A549 (cell line): ENCODE data around the gene COBLL1. TPM values are rescaled to one million over a fixed set of nuclear protein-coding genes. Genes with fewer than 3 reads are reported as not detected.

Experiments used
- ATAC-seq, 2 experiments: fragments of 200-7000 bp in 1 of 2; fragments of >200 bp in 1 of 2; cut with Nextera tagmentation in 1 of 2; cut with Tn5 transposase in 1 of 2; 3 replicates each; pipeline versions ENCODE4 v1.8.0 to v1.9.1; 2018 to 2020; ENCODE audit warnings: mild to moderate bottlenecking in 1 of 2, moderate library complexity in 1 of 2
- CTCF ChIA-PET: fragments of 300-600 bp; sonication (Branson Sonifier 250); formaldehyde crosslinking; extraction: SDS; loops from one replicate; lab custom pipeline; 2021; ENCODE audit warnings: antibody characterized with exemption, inconsistent platforms; lab: Yijun Ruan, JAX
- POLR2A ChIA-PET: fragments of 350-600 bp; formaldehyde crosslinking; extraction: SDS; loops from one replicate; lab custom pipeline; 2021; ENCODE audit warnings: antibody characterized with exemption, inconsistent platforms; lab: Yijun Ruan, JAX
- DNase-seq, 2 experiments: peaks; one replicate each; pipeline versions ENCODE4 v3.0.0 to v3.0.0-alpha.2; 2011 to 2016; ENCODE audit warnings: low read depth in 1 of 2, low spot score in 1 of 2
- FAIRE-seq: peaks from 2 replicates; lab custom pipeline; 2011; peaks lifted over from hg19 to GRCh38; lab: Jason Lieb, UNC
- H3K27ac ChIP-seq, 2 experiments: fragments of >200 bp; sonication (Bioruptor Twin); formaldehyde crosslinking; 3 replicates each; pipeline ENCODE4 v1.5.1; 2016 to 2017
- H3K4me1 ChIP-seq: fragments of >200 bp; sonication (Bioruptor Twin); formaldehyde crosslinking; 3 replicates; pipeline ENCODE4 v1.6.1; 2016
- H3K4me2 ChIP-seq: fragments of >200 bp; sonication (Bioruptor Twin); formaldehyde crosslinking; 3 replicates; pipeline ENCODE4 v1.6.1; 2016
- H3K4me3 ChIP-seq: fragments of >200 bp; sonication (Bioruptor Twin); formaldehyde crosslinking; 3 replicates; pipeline ENCODE4 v1.5.1; 2016
- H3K9me3 ChIP-seq: fragments of >200 bp; sonication (Bioruptor Twin); formaldehyde crosslinking; 3 replicates; pipeline ENCODE4 v1.6.1; 2016
- ATOH8 ChIP-seq: fragments of 250-450 bp; sonication (Bioruptor Pico); IDR thresholded peaks from 2 replicates; pipeline ENCODE4 v1.5.0; 2020; ENCODE audit warnings: low read depth, mild to moderate bottlenecking, moderate library complexity
- CBX8 ChIP-seq: fragments of 200-600 bp; sonication (generic); IDR thresholded peaks from 2 replicates; pipeline ENCODE4 v1.6.1; 2016
- CHD4 ChIP-seq: fragments of 200-600 bp; sonication (generic); IDR thresholded peaks from 2 replicates; pipeline ENCODE4 v1.6.1; 2016; ENCODE audit warnings: antibody characterized with exemption, mild to moderate bottlenecking, borderline replicate concordance
- CTCF ChIP-seq: fragments of >200 bp; sonication (Bioruptor Twin); formaldehyde crosslinking; IDR thresholded peaks from 3 replicates; pipeline ENCODE4 v1.5.1; 2016
- EP300 ChIP-seq, 2 experiments: fragments of >200 bp; sonication (Bioruptor Twin); formaldehyde crosslinking; IDR thresholded peaks; 2 replicates in 1 of 2; 3 replicates in 1 of 2; pipeline ENCODE4 v1.6.1; 2016 to 2017
- HOXB13 ChIP-seq: fragments of 250-450 bp; sonication (Bioruptor Pico); IDR thresholded peaks from 2 replicates; pipeline ENCODE4 v1.5.0; 2020; ENCODE audit warnings: low read depth, mild to moderate bottlenecking, moderate library complexity
- JUN ChIP-seq, 2 experiments: fragments of >200 bp; sonication (Bioruptor Twin); formaldehyde crosslinking; IDR thresholded peaks; 2 replicates in 1 of 2; 3 replicates in 1 of 2; pipeline ENCODE4 v1.6.1; 2016 to 2017
- KDM5A ChIP-seq: fragments of 200-600 bp; sonication (generic); IDR thresholded peaks from 2 replicates; pipeline ENCODE4 v1.6.1; 2016; ENCODE audit warnings: antibody characterized with exemption, mild to moderate bottlenecking
- MAX ChIP-seq: IDR thresholded peaks from 2 replicates; pipeline ENCODE4 v1.6.1; 2012
- NFE2L2 ChIP-seq: fragments of 150-350 bp; conservative IDR thresholded peaks from 2 replicates; pipeline ENCODE4 v1.6.1; 2014; ENCODE audit warnings: low read length
- NPAS2 ChIP-seq: fragments of 250-450 bp; sonication (Bioruptor Pico); IDR thresholded peaks from 2 replicates; pipeline ENCODE4 v1.8.0; 2022; ENCODE audit warnings: mild to moderate bottlenecking, moderate library complexity, borderline replicate concordance
- PBX3 ChIP-seq: IDR thresholded peaks from 2 replicates; pipeline ENCODE4 v1.6.1; 2012
- PHF8 ChIP-seq: fragments of 200-600 bp; sonication (generic); IDR thresholded peaks from 2 replicates; pipeline ENCODE4 v1.6.1; 2016; ENCODE audit warnings: low read depth, mild to moderate bottlenecking, antibody characterized with exemption, moderate library complexity, borderline replicate concordance
- RAD21 ChIP-seq, 2 experiments: fragments of >200 bp in 1 of 2; sonication (Bioruptor Twin) in 1 of 2; formaldehyde crosslinking in 1 of 2; IDR thresholded peaks in 1 of 2; conservative IDR thresholded peaks in 1 of 2; 2 replicates in 1 of 2; 3 replicates in 1 of 2; pipeline ENCODE4 v1.6.1; 2012 to 2018; ENCODE audit warnings: inconsistent platforms in 1 of 2
- SMC3 ChIP-seq: fragments of >200 bp; sonication (Bioruptor Twin); formaldehyde crosslinking; IDR thresholded peaks from 3 replicates; pipeline ENCODE4 v1.6.1; 2018; ENCODE audit warnings: inconsistent platforms
- TFCP2L1 ChIP-seq: fragments of 250-450 bp; sonication (Bioruptor Pico); IDR thresholded peaks from 2 replicates; pipeline ENCODE4 v1.5.0; 2021; ENCODE audit warnings: mild to moderate bottlenecking
- ZFP36 ChIP-seq: fragments of 450-650 bp; IDR thresholded peaks from 2 replicates; pipeline ENCODE4 v1.6.1; 2014; ENCODE audit warnings: borderline replicate concordance; ENCODE audit not compliant: partially characterized antibody
- WGBS: methylation state at CpG from one replicate; pipeline ENCODE4 v1.1.6; 2017; ENCODE audit errors: missing lambda C conversion rate; 5-methylcytosine and 5-hydroxymethylcytosine counted together
- polyA plus RNA-seq, 4 experiments: library from polyadenylated mRNA; depleted of rRNA in 3 of 4; stranded (reverse); fragments of >200 nt; fragmentation: RNase III in 1 of 4; extraction: RNeasy Plus Mini Kit Qiagen cat#74134 plus additional on column Dnase treatment in 1 of 4; gene quantifications; 2 replicates in 3 of 4; 3 replicates in 1 of 4; pipeline ENCODE4 v1.2.3, GENCODE V29; 2011 to 2017

Gene COBLL1
- polyA plus RNA-seq, 2 of the 4 experiments (the other 2 are of a cell fraction) = 2.6 to 5.3 TPM

GRCh38 chr2:164737612-164738081, 104.0 kb downstream of the COBLL1 start:
- no peak for FAIRE-seq
- ChIA-PET POLR2A (no interaction called here), CTCF (interaction anchor here (0.5 to 2.0 kb wide), 21 partner anchors 10 to 462 kb away, joined by 3 to 8 read pairs (median 3); partner anchors contain the start of gene COBLL1)
- Histone ChIP-seq H3K27ac (no peak overlapping the region), H3K4me3 (no peak overlapping the region), H3K9me3 (no peaks in the 10 kb centered on the region), H3K4me1 (peaks cover 14% of the 10 kb centered on the region), H3K4me2 (peak overlapping the region; percentile 61)
- TF ChIP-seq CTCF = peak; percentile 91
- TF ChIP-seq ZFP36 = peak; percentile 59
- no peak for TF ChIP-seq CHD4
- TF ChIP-seq KDM5A = no peak
- peak; percentile 91 to 93 for TF ChIP-seq RAD21 (conservative IDR thresholded peaks at IDR 0.05 in 1 of 2, IDR thresholded peaks at IDR 0.05 in 1 of 2)
- TF ChIP-seq HOXB13 (CRISPR knock-in tag) = no peak
- TF ChIP-seq NFE2L2 = no peak
- TF ChIP-seq SMC3 = peak; percentile 84
- peak; percentile 88 to 97 for ATAC-seq
- peak; percentile 66 to 71 for DNase-seq
- 2% methylated on average over 9 of the region's 9 CpGs for WGBS

- no peak for ATAC-seq
- peaks cover 14% of the 10 kb centered on the region for H3K4me1 ChIP-seq
- H3K27ac ChIP-seq = no peak overlapping the region
- POLR2A ChIA-PET = interaction anchor here (1.2 to 1.5 kb wide), 2 partner anchors 107 to 185 kb away, joined by 3 to 4 read pairs; no protein-coding TSS in a partner anchor
- no peaks in the 10 kb centered on the region for H3K9me3 ChIP-seq
- H3K4me3 ChIP-seq = no peak overlapping the region
- no peak for FAIRE-seq
- CTCF ChIA-PET = interaction anchor here (1.1 to 1.8 kb wide), 4 partner anchors 107 to 469 kb away, joined by 4 to 7 read pairs (median 4); partner anchors contain the start of genes COBLL1 and SCN3A
- no peak overlapping the region for H3K4me2 ChIP-seq
- DNase-seq = no peak
- WGBS = 66% methylated on average over 4 of the region's 4 CpGs
- TF ChIP-seq NFE2L2 (no peak), ATOH8 (CRISPR knock-in tag) (no peak), NPAS2 (CRISPR knock-in tag) (no peak), PBX3 (no peak), CBX8 (no peak), MAX (no peak), EP300 (IDR thresholded peaks at IDR 0.05) (no peak)
These were observed 106.2 kb downstream of the COBLL1 start for GRCh38 chr2:164735309-164735919.

- POLR2A ChIA-PET = interaction anchor here (1.5 kb wide), 1 partner anchor 108 kb away, joined by 3 read pairs; no protein-coding TSS in a partner anchor
- CTCF ChIA-PET = interaction anchor here (1.0 to 1.8 kb wide), 3 partner anchors 108 to 470 kb away, joined by 3 to 7 read pairs (median 4); partner anchors contain the start of genes COBLL1 and SCN3A
- Histone ChIP-seq H3K4me1 (0 out of 3 replicates have a peak, but pooled peaks cover 4% of the 10 kb centered on the region), H3K4me2 (no peak overlapping the region), H3K27ac (no peak overlapping the region), H3K4me3 (no peak overlapping the region), H3K9me3 (no peaks in the 10 kb centered on the region)
- FAIRE-seq (no peak), ATAC-seq (no peak), DNase-seq (no peak)
- no peak for TF ChIP-seq TFCP2L1 (CRISPR knock-in tag)
- TF ChIP-seq PHF8 = no peak
- no peak for TF ChIP-seq JUN (IDR thresholded peaks at IDR 0.05)
- WGBS = 81% methylated on average over 3 of the region's 3 CpGs
These were observed 107.4 kb downstream of the COBLL1 start for GRCh38 chr2:164734196-164734595.
